Neuronal stem cell (in vitro differentiated cells): ENCODE results near the gene SMOC2.

Experiments
- DNase-seq: peaks from one replicate; pipeline ENCODE4 v3.0.0-alpha.2; 2013; ENCODE audit warnings: low spot score
- H2AFZ ChIP-seq: one replicate; pipeline ENCODE4 v1.6.1; 2013; ENCODE audit warnings: mild to moderate bottlenecking, low read length, inconsistent platforms
- H2AK5ac ChIP-seq: 2 replicates; pipeline ENCODE4 v1.6.1; 2013; ENCODE audit warnings: low read depth, mild to moderate bottlenecking, inconsistent platforms, low read length, moderate library complexity, mixed read lengths
- H2BK120ac ChIP-seq: 2 replicates; pipeline ENCODE4 v1.6.1; 2013; ENCODE audit warnings: low read depth, mild to moderate bottlenecking, inconsistent platforms, low read length, moderate library complexity, mixed read lengths
- H2BK12ac ChIP-seq: one replicate; pipeline ENCODE4 v1.6.1; 2013; ENCODE audit warnings: low read length, inconsistent platforms
- H2BK15ac ChIP-seq: 2 replicates; pipeline ENCODE4 v1.6.1; 2013; ENCODE audit warnings: mild to moderate bottlenecking, low read length, inconsistent platforms, mixed read lengths
- H2BK5ac ChIP-seq: one replicate; pipeline ENCODE4 v1.6.1; 2013; ENCODE audit warnings: inconsistent platforms, mild to moderate bottlenecking, low read length, moderate library complexity
- H3K14ac ChIP-seq: one replicate; pipeline ENCODE4 v1.6.1; 2013; ENCODE audit warnings: low read length, inconsistent platforms
- H3K18ac ChIP-seq: 2 replicates; pipeline ENCODE4 v1.6.1; 2013; ENCODE audit warnings: low read length, inconsistent platforms
- H3K23ac ChIP-seq: 2 replicates; pipeline ENCODE4 v1.6.1; 2013; ENCODE audit warnings: low read depth, mild to moderate bottlenecking, mixed read lengths, low read length, inconsistent platforms; ENCODE audit not compliant: poor library complexity
- H3K27ac ChIP-seq: replicated peaks from 3 replicates; pipeline ENCODE4 v1.5.1; 2013; ENCODE audit warnings: low read length, inconsistent platforms
- H3K27me3 ChIP-seq, 3 experiments: 2 replicates each; pipeline ENCODE4 v1.6.1; 2013; ENCODE audit warnings: low read length in 3 of 3, mild to moderate bottlenecking in 2 of 3, inconsistent platforms in 1 of 3, low read depth in 1 of 3, mixed read lengths in 1 of 3, moderate library complexity in 1 of 3; ENCODE audit not compliant: control insufficient read depth in 3 of 3, insufficient read depth in 3 of 3
- H3K36me3 ChIP-seq, 2 donors: replicated peaks in 1 of 2; 2 replicates each; pipeline ENCODE4 v1.6.1; 2013; ENCODE audit warnings: low read length in 2 of 2; ENCODE audit not compliant: control insufficient read depth in 2 of 2, insufficient read depth in 2 of 2
- H3K4ac ChIP-seq: 2 replicates; pipeline ENCODE4 v1.6.1; 2013; ENCODE audit warnings: inconsistent platforms, mild to moderate bottlenecking, low read length, moderate library complexity
- H3K4me1 ChIP-seq, 2 donors: 1 replicate in 1 of 2; 2 replicates in 1 of 2; pipeline ENCODE4 v1.6.1; 2013; ENCODE audit warnings: low read length in 2 of 2, low read depth in 1 of 2; ENCODE audit not compliant: control insufficient read depth in 2 of 2, insufficient read depth in 1 of 2
- H3K4me2 ChIP-seq: one replicate; pipeline ENCODE4 v1.6.1; 2013; ENCODE audit warnings: mild to moderate bottlenecking, low read length, inconsistent platforms; ENCODE audit not compliant: insufficient read depth, poor library complexity, severe bottlenecking
- H3K4me3 ChIP-seq, 2 donors: 2 replicates each; pipeline ENCODE4 v1.5.1; 2013; ENCODE audit warnings: low read length in 2 of 2, mild to moderate bottlenecking in 2 of 2, inconsistent platforms in 1 of 2, moderate library complexity in 1 of 2
- H3K79me1 ChIP-seq: one replicate; pipeline ENCODE4 v1.6.1; 2013; ENCODE audit warnings: low read depth, mild to moderate bottlenecking, inconsistent platforms, low read length, moderate library complexity
- H3K9ac ChIP-seq: one replicate; pipeline ENCODE4 v1.6.1; 2013; ENCODE audit warnings: mild to moderate bottlenecking, low read depth, low read length, inconsistent platforms; ENCODE audit not compliant: poor library complexity
- H3K9me3 ChIP-seq, 2 donors: replicated peaks in 1 of 2; 2 replicates each; pipeline versions ENCODE3 to v1.6.1; 2013; ENCODE audit warnings: low read length in 2 of 2, mild to moderate bottlenecking in 2 of 2, inconsistent platforms in 1 of 2, low read depth in 1 of 2, mixed read lengths in 1 of 2, moderate library complexity in 1 of 2; ENCODE audit not compliant: control insufficient read depth in 2 of 2, insufficient read depth in 1 of 2
- H4K8ac ChIP-seq: one replicate; pipeline ENCODE4 v1.6.1; 2013; ENCODE audit warnings: low read depth, mild to moderate bottlenecking, inconsistent platforms, low read length, moderate library complexity
- H4K91ac ChIP-seq: one replicate; pipeline ENCODE4 v1.6.1; 2013; ENCODE audit warnings: low read length, low read depth, mild to moderate bottlenecking, inconsistent platforms; ENCODE audit not compliant: poor library complexity
- WGBS, 2 donors: extraction: QIAGEN DNeasy Blood & Tissue Kit; methylation state at CpG; one replicate each; pipeline ENCODE4 v1.1.7; 2013; ENCODE audit warnings: missing lambda C conversion rate in 2 of 2, mixed read lengths in 1 of 2; ENCODE audit not compliant: insufficient read length in 2 of 2, insufficient replicate concordance in 1 of 2; ENCODE audit errors: extremely low coverage in 2 of 2; 5-methylcytosine and 5-hydroxymethylcytosine counted together

SMOC2 gene

DNA sequence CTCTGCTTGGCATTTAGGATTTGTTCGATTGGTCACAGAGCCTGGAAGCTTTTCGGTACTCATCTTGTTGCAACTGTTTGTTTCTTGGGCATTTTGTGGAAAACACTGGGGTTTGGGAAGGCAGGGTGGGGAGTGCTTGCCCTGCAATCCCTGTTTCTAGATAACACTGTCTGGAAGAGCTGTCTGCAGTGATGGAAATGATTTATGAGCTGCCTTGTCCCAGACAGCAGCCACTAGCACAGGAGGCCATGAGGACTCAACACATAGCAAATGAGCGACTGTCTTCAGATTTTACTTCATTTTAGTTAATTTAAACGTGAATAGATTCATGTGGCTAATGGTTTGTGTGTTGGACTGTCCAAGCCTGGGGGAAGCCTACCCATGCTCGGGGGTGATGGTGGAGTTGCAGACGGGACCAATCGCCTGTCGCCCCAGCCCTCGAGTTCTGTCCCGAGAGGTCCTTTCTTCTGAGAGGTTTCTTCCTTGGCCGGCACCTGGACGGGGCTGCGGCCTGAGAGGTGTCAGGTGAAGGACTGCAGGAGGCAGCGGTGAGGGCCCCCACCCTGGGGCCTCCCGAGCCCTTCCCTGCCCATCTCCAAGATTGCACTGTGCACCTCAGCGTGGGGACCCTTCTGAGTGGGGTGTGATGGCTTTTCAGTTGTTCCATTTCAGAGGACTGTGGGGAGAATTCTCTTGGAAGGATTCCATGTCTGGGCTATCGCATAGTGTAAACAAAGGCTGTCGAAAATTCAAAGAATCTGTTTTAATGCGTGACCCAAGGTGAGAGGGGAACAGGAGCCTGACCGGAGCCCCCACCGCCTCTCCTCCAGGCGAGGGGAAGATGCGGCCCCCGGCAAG is 55.4 kb downstream of the SMOC2 start:
- Histone ChIP-seq H3K4me3 (no peak overlapping the region), H3K4ac (no peak overlapping the region), H3K4me1 (no peaks in the 10 kb centered on the region), H2BK15ac (no peak overlapping the region), H3K36me3 (no peaks in the 10 kb centered on the region), H4K8ac (no peak overlapping the region), H3K18ac (peak overlapping the region; percentile 13), H3K4me2 (no peak overlapping the region), H3K23ac (no peak overlapping the region), H3K27me3 (no peaks in the 10 kb centered on the region), H2AFZ (peak overlapping the region; percentile 29), H2BK5ac (no peak overlapping the region), H2AK5ac (peak overlapping the region; percentile 54), H3K14ac (no peak overlapping the region), H3K9me3 (no peaks in the 10 kb centered on the region), H2BK12ac (no peak overlapping the region), H3K27ac (no peak overlapping the region), H3K9ac (no peak overlapping the region), H2BK120ac (no peak overlapping the region), H4K91ac (no peak overlapping the region), H3K79me1 (no peaks in the 10 kb centered on the region)
- no peak for DNase-seq
- WGBS, 2 donors: no CpG with 5 or more reads among the region's 24 CpGs

DNA sequence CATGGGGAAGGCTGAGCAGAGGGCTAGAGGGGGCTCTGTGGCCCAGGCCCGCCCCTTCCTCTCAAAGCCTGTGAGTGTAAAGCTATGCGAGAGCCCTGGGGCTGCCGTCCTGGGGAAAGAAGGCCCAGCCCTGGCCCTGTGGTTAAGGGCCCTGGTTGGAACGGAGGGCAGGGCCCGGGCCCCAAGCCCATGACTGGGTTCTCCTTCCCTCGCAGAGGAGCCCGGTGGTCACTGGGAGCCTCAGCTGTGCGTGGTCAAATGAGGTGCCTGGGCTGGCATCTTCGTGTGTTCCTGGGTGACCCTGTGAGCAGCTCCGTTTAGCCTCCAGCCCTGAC is 56.0 kb downstream of the SMOC2 start:
- no peak overlapping the region for H3K23ac ChIP-seq
- no peak overlapping the region for H4K8ac ChIP-seq
- no peaks in the 10 kb centered on the region for H3K9me3 ChIP-seq
- no peak overlapping the region for H3K14ac ChIP-seq
- H2AFZ ChIP-seq: peak overlapping the region; percentile 29
- H3K4me3 ChIP-seq: no peak overlapping the region
- no peak overlapping the region for H3K9ac ChIP-seq
- no peaks in the 10 kb centered on the region for H3K79me1 ChIP-seq
- H3K27me3 ChIP-seq: no peaks in the 10 kb centered on the region
- H2BK120ac ChIP-seq: no peak overlapping the region
- no peak for DNase-seq
- H2BK5ac ChIP-seq: no peak overlapping the region
- no peak overlapping the region for H4K91ac ChIP-seq
- H3K27ac ChIP-seq: no peak overlapping the region
- no peak overlapping the region for H3K4me2 ChIP-seq
- no peak overlapping the region for H3K4ac ChIP-seq
- no CpG with 5 or more reads among the region's 10 CpGs for WGBS, 2 donors
- H3K4me1 ChIP-seq: no peaks in the 10 kb centered on the region
- no peaks in the 10 kb centered on the region for H3K36me3 ChIP-seq
- H3K18ac ChIP-seq: peak overlapping the region; percentile 13
- H2BK12ac ChIP-seq: no peak overlapping the region
- peak overlapping the region; percentile 54 for H2AK5ac ChIP-seq
- H2BK15ac ChIP-seq: no peak overlapping the region

DNA sequence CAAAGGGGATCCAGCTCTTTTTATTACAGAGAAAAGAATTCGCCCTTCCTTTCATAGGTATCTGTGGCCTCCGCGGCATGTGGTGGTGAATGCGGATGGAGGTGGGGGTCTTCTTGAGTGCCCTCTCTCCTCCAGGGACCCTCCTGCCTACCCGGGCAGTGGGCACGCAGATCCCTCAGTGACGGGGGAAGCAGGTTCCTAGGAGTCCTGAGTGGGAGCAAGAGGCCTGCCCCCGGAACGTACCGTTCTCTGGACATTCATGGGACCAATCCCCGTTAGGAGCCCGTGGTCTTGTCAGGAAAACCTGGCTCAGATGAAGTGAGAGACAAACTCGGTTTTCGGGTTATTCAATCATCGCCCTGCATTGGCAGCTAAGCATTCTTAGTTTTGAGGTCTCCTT is 56.4 kb downstream of the SMOC2 start:
- Histone ChIP-seq H2AFZ (no peak overlapping the region), H4K8ac (no peak overlapping the region), H4K91ac (no peak overlapping the region), H3K23ac (peak overlapping the region; percentile 31), H2BK12ac (no peak overlapping the region), H2AK5ac (peak overlapping the region; percentile 54), H2BK5ac (no peak overlapping the region), H3K27me3 (no peaks in the 10 kb centered on the region), H3K4me2 (no peak overlapping the region), H3K4me3 (no peak overlapping the region), H3K4me1 (no peaks in the 10 kb centered on the region), H3K9ac (no peak overlapping the region), H2BK120ac (no peak overlapping the region), H3K27ac (no peak overlapping the region), H3K9me3 (no peaks in the 10 kb centered on the region), H3K4ac (no peak overlapping the region), H3K79me1 (no peaks in the 10 kb centered on the region), H2BK15ac (no peak overlapping the region), H3K36me3 (no peaks in the 10 kb centered on the region), H3K18ac (peak overlapping the region; percentile 54), H3K14ac (no peak overlapping the region)
- WGBS, 2 donors: no CpG with 5 or more reads among the region's 15 CpGs
- no peak for DNase-seq

DNA sequence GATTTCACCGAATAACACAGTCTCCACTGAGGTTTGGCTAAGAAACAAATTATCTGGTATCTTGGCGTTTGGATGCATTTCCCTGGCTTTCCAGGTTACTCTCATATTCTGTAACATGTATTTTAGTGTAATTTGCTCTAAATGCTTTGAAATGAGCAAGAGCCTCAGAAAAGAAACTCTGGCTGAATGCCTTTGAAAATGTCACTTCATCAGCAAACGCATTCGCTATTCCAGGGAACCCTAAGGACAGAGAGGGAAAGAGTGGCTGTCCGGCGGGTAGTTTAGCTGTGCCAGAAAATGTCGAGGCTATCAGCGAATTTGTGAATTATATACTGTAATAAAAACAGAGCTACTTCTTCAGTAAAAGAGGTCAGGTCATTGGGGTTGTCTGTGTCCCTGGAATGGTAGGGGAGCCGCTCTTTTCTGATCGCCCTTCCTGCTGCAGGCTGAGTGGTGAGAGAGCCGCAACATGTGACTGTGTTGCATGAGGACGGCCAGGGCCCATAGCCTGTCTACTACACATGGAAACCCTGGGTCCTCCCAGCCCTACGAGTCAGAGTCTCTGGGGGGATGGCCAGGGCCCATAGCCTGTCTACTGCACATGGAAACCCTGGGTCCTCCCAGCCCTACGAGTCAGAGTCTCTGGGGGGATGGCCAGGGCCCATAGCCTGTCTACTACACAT is 57.3 kb downstream of the SMOC2 start:
- no peak for DNase-seq
- no peaks in the 10 kb centered on the region for H3K9me3 ChIP-seq
- H3K18ac ChIP-seq: no peak overlapping the region
- H3K4me1 ChIP-seq: no peaks in the 10 kb centered on the region
- H3K36me3 ChIP-seq: no peaks in the 10 kb centered on the region
- no peak overlapping the region for H2AK5ac ChIP-seq
- WGBS, 2 donors: no CpG with 5 or more reads among the region's 14 CpGs
- no peak overlapping the region for H2AFZ ChIP-seq
- no peaks in the 10 kb centered on the region for H3K79me1 ChIP-seq
- H3K27me3 ChIP-seq: no peaks in the 10 kb centered on the region
- H2BK5ac ChIP-seq: no peak overlapping the region
- no peak overlapping the region for H3K9ac ChIP-seq
- no peak overlapping the region for H2BK15ac ChIP-seq
- no peak overlapping the region for H3K27ac ChIP-seq
- no peak overlapping the region for H4K8ac ChIP-seq
- H3K14ac ChIP-seq: no peak overlapping the region
- no peak overlapping the region for H2BK12ac ChIP-seq
- H4K91ac ChIP-seq: no peak overlapping the region
- no peak overlapping the region for H2BK120ac ChIP-seq
- no peak overlapping the region for H3K4me2 ChIP-seq
- no peak overlapping the region for H3K4ac ChIP-seq
- H3K4me3 ChIP-seq: no peak overlapping the region
- no peak overlapping the region for H3K23ac ChIP-seq
